Thyroid gland (tissue), 4 donors: ENCODE results near the gene RNGTT. TPM values are rescaled to one million over a fixed set of nuclear protein-coding genes. Genes with fewer than 3 reads are reported as not detected.

ENCODE experiments used
- DNase-seq, 2 donors: peaks; one replicate each; pipeline ENCODE4 v3.0.0-alpha.2; 2019
- H3K27ac ChIP-seq, 3 donors: fragments of 200-600 bp; sonication (generic); 1 replicate in 2 of 3; 2 replicates in 1 of 3; pipeline ENCODE4 v1.5.1; 2016 to 2019; ENCODE audit warnings: mild to moderate bottlenecking in 1 of 3, moderate library complexity in 1 of 3
- H3K27me3 ChIP-seq: fragments of 200-600 bp; sonication (generic); one replicate; pipeline ENCODE4 v1.5.1; 2019
- H3K36me3 ChIP-seq, 2 donors: fragments of 200-600 bp; sonication (generic); one replicate each; pipeline ENCODE4 v1.5.1; 2016 to 2019
- H3K4me1 ChIP-seq, 2 donors: fragments of 200-600 bp; sonication (generic); one replicate each; pipeline ENCODE4 v1.5.1; 2017 to 2019
- H3K4me3 ChIP-seq, 3 donors: fragments of 200-600 bp; sonication (generic); replicated peaks in 1 of 3; 1 replicate in 2 of 3; 2 replicates in 1 of 3; pipeline ENCODE4 v1.5.1; 2016; ENCODE audit warnings: mild to moderate bottlenecking in 1 of 3
- H3K9me3 ChIP-seq: fragments of 200-600 bp; sonication (generic); one replicate; pipeline ENCODE4 v1.5.1; 2017
- POLR2A ChIP-seq, 2 donors: fragments of 450-650 bp; IDR thresholded peaks; one replicate each; pipeline ENCODE4 v1.6.1; 2017; ENCODE audit warnings: antibody characterized with exemption in 2 of 2, mild to moderate bottlenecking in 2 of 2, moderate library complexity in 1 of 2
- WGBS, 2 donors: methylation state at CpG; one replicate each; pipeline ENCODE4 v1.1.5; 2017; 5-methylcytosine and 5-hydroxymethylcytosine counted together
- intact Hi-C: fragments of 100-400 bp; cut with DNase I; formaldehyde crosslinking; loops from one replicate; pipeline ENCODE4 v1.15.1; 2023
- total RNA-seq, 4 donors: library from RNA; depleted of rRNA; stranded (reverse); fragments of >200 nt; gene quantifications; one replicate each; pipeline ENCODE4 v1.2.3, GENCODE V29; 2016
- TF ChIP-seq, protein P1 (sequence below), 6 experiments: fragments of 200-600 bp in 3 of 6; fragments of 450-650 bp in 3 of 6; sonication (generic) in 3 of 6; IDR thresholded peaks; one replicate each; pipeline ENCODE4 v1.5.1; 2016 to 2019; ENCODE audit warnings: antibody characterized with exemption in 6 of 6, mild to moderate bottlenecking in 2 of 6, inconsistent platforms in 1 of 6, moderate library complexity in 1 of 6

Gene RNGTT
- total RNA-seq, 4 donors from 2014 or later = 19.1 to 31.4 (median 24.8) TPM

DNA sequence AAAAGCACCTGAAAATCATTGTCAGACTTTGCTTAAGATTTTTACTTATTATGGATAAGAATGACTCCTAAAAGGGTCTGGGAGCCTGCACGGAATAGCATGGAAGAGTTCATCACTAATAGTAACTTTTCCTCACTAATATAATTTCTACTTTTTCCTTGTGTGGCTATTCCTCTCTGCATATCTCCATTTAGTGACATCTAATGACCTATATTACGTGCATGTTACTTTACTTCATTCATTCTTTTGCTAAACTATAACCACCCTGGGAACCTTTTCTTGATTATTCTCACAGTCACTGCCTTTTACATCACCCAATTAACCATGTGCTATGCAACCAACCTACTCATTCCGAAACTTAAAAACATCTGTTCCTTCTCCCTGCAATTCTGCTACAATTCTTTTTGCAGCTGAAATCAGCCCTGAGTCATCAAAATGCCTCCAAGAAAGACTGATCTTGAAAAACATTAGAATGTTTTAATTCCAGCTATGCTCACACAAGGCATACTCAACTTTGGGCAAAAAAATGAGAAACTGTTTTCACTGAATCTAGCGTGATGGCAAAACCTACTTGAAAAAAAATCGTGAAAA, 313.3 kb downstream of the RNGTT start:
- Histone ChIP-seq H3K27me3 (no peaks in the 10 kb centered on the region), H3K4me1 (no peaks in the 10 kb centered on the region), H3K27ac (no peak overlapping the region), H3K9me3 (no peaks in the 10 kb centered on the region), H3K36me3 (no peaks in the 10 kb centered on the region), H3K4me3 (no peak overlapping the region)
- WGBS, 2 donors = 82 to 86% methylated on average over 5 of the region's 5 CpGs
- intact Hi-C loops = no loop called here
- DNase-seq = no peak
- TF ChIP-seq, protein P1, sequence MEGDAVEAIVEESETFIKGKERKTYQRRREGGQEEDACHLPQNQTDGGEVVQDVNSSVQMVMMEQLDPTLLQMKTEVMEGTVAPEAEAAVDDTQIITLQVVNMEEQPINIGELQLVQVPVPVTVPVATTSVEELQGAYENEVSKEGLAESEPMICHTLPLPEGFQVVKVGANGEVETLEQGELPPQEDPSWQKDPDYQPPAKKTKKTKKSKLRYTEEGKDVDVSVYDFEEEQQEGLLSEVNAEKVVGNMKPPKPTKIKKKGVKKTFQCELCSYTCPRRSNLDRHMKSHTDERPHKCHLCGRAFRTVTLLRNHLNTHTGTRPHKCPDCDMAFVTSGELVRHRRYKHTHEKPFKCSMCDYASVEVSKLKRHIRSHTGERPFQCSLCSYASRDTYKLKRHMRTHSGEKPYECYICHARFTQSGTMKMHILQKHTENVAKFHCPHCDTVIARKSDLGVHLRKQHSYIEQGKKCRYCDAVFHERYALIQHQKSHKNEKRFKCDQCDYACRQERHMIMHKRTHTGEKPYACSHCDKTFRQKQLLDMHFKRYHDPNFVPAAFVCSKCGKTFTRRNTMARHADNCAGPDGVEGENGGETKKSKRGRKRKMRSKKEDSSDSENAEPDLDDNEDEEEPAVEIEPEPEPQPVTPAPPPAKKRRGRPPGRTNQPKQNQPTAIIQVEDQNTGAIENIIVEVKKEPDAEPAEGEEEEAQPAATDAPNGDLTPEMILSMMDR (IDR thresholded peaks at IDR 0.05) = no peak
- no peak for TF ChIP-seq POLR2A (IDR thresholded peaks at IDR 0.05)

DNA sequence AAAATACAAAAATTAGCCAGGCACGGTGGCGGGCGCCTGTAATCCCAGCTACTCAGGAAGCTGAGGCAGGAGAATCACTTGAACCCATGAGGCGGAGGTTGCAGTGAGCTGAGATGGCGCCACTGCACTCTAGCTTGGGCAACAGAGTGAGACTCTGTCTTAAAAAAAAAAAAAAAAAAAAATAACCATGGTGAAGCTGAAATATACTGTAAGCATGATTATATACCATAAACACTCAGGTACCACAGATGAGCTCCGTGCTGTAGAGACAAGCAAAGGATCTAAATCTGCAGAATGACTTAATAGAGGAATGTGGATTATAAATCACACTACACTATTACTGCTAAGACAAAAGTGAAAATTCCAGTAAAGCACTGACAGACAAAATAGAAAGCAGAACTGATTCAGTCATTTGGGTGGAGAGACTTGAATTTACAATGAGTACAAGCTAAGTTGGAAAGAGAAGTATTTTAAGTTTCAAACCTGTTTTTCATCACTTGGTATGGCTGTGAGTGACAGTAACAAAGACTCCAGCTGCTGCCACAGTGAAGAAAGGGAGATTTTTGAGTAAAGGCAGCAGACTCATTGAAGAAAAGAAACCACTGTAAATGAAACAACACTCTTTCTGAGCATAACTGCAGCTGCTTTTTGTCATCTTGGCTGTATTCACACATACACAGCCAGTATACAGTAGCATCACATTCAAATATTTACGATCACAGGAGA, 322.1 kb downstream of the RNGTT start:
- TF ChIP-seq, protein P1 (IDR thresholded peaks at IDR 0.05) = no peak
- TF ChIP-seq POLR2A (IDR thresholded peaks at IDR 0.05) = no peak
- no peak overlapping the region for H3K27ac ChIP-seq
- H3K9me3 ChIP-seq = no peaks in the 10 kb centered on the region
- no peak overlapping the region for H3K4me3 ChIP-seq
- 89 to 92% methylated on average over 7 of the region's 7 CpGs for WGBS, 2 donors
- H3K4me1 ChIP-seq = no peaks in the 10 kb centered on the region
- intact Hi-C loops = no loop called here
- no peaks in the 10 kb centered on the region for H3K27me3 ChIP-seq
- no peak for DNase-seq
- no peaks in the 10 kb centered on the region for H3K36me3 ChIP-seq

GRCh38 chr6:88637761-88638545, 325.5 kb downstream of the RNGTT start:
- Histone ChIP-seq H3K27me3 (no peaks in the 10 kb centered on the region), H3K36me3 (no peaks in the 10 kb centered on the region), H3K27ac (no peak overlapping the region), H3K4me1 (no peaks in the 10 kb centered on the region), H3K9me3 (no peaks in the 10 kb centered on the region), H3K4me3 (no peak overlapping the region)
- intact Hi-C loops = no loop called here
- no peak for DNase-seq
- 79 to 85% methylated on average over 2 of the region's 2 CpGs for WGBS, 2 donors
- no peak for TF ChIP-seq POLR2A (IDR thresholded peaks at IDR 0.05)
- TF ChIP-seq, protein P1 (IDR thresholded peaks at IDR 0.05) = no peak

DNA sequence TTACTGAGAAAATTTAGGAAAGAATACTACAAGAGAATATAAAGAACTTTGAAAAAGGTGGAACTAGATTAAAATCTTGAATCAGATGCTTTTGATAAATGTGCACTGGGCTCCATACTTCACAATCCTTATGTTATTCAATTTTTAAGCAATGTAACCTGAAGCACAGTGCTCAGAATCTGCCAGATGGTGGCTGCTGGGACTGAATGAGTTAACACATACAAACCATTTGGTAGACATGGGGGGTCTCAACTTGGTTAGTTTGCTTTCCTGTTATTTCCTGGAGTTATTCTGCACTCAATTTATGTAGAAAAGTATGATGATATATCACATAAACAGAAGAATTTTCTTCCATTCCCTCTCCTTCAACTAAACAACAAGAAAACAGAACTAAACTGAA, 326.5 kb downstream of the RNGTT start:
- TF ChIP-seq POLR2A (IDR thresholded peaks at IDR 0.05) = no peak
- TF ChIP-seq, protein P1 (IDR thresholded peaks at IDR 0.05) = no peak
- H3K27ac ChIP-seq = no peak overlapping the region
- DNase-seq = no peak
- H3K4me3 ChIP-seq = no peak overlapping the region
- H3K27me3 ChIP-seq = no peaks in the 10 kb centered on the region
- intact Hi-C loops = no loop called here
- no peaks in the 10 kb centered on the region for H3K36me3 ChIP-seq
- H3K9me3 ChIP-seq = no peaks in the 10 kb centered on the region
- no peaks in the 10 kb centered on the region for H3K4me1 ChIP-seq

GRCh38 chr6:88633782-88634181, 329.6 kb downstream of the RNGTT start:
- Histone ChIP-seq H3K36me3 (no peaks in the 10 kb centered on the region), H3K9me3 (no peaks in the 10 kb centered on the region), H3K27ac (no peak overlapping the region), H3K4me1 (no peaks in the 10 kb centered on the region), H3K27me3 (no peaks in the 10 kb centered on the region), H3K4me3 (no peak overlapping the region)
- DNase-seq = no peak
- no peak for TF ChIP-seq POLR2A (IDR thresholded peaks at IDR 0.05)
- TF ChIP-seq, protein P1 (IDR thresholded peaks at IDR 0.05) = no peak
- intact Hi-C loops = no loop called here
- 90 to 94% methylated on average over 3 of the region's 3 CpGs for WGBS, 2 donors
